Non-pigmented ciliary epithelial cell (primary cell): ENCODE results near the gene RGN.
A peak's percentile ranks its signal among the peaks of the same experiment; 100 is the strongest.
"Not testable (repeated sequence)": the region's sequence is repeated elsewhere in the genome, so short reads cannot be mapped to it uniquely, and the experiment has no call there.

Experiments used
- DNase-seq: peaks from one replicate; pipeline ENCODE4 v3.0.0-alpha.2; 2010; ENCODE audit warnings: low read depth

Gene RGN

GRCh38 chrX:47116551-47117110 lies 38.4 kb downstream of the RGN start:
- not testable (repeated sequence) for DNase-seq

GRCh38 chrX:47124466-47124865 lies 46.2 kb downstream of the RGN start:
- not testable (repeated sequence) for DNase-seq

DNA sequence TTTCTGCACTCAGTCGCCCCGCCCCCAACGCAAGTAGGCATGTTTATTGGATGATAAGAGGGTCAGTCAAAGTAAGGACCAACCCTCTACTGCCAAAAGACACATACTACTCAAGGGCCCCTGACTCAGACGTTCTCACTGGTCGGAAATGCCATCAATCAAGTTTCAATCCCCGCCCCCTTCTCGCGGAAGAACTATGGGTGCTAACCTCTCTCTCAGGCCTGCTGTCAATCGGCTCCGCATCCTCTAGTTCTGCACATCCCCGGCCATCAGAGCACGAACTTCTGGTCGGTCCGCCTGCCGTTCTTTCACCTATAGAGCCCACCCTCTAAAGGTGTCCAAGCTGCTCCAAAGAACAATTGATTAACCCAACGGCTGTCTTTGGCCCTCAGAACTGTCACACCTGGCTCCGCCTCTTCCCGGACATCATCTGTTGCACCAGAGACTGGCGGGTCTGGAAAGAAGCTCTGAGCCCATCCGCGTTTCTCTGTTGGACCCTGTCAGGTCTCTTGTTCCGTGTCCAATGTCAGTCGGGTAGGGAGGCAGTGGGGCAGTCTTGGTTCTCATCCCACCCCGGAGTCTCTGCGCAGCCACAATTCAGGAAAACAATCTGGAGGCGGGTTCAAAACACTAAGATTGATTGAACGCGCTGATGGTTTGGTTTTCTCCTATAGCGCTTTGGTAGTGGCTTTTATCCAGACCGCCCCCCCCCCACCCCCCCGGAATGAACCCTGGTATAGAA lies 51.1 kb downstream of the RGN start:
- peak; percentile 82 for DNase-seq

GRCh38 chrX:47129899-47130358 lies 51.7 kb downstream of the RGN start:
- no peak for DNase-seq

- DNase-seq: no peak
Measured at GRCh38 chrX:47133493-47133892, 55.2 kb downstream of the RGN start.

DNA sequence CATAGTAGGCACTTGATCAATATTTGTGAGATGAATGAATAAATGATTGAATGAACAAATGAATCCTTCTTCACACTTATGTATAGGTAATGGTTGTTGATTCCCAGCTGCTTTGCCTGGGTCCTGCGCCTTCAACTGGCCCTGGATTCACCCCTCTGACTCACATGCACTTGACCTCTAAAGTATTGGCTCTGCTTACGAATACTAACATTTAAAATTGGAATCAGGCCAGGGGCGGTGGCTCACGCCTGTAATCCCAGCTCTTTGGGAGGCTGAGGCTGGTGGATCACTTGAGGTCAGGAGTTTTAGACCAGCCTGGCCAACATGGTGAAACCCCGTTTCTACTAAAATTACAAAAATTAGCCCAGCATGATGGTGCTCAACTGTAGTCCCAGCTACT lies 57.4 kb downstream of the RGN start:
- not testable (repeated sequence) for DNase-seq

DNA sequence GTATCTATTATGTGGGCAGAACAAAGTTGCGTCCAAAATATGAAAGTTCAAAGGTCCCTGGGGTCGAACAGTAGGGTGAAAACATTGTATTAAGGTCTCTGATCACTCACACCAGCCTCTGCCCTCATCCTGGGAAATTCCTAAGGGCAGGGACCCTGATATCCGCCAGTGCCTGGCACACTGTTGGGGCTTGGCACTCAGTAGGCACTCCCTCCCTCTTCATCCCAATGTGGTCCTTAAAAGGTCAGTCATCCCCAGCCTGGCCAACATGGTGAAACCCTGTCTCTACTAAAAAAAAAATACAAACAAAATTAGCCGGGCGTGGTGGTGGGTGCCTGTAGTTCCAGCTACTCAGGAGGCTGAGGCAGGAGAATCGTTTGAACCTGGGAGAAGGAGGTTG lies 59.9 kb downstream of the RGN start:
- no peak for DNase-seq
